ENCODE results near the gene AKAP6.

AKAP6 gene

DNA sequence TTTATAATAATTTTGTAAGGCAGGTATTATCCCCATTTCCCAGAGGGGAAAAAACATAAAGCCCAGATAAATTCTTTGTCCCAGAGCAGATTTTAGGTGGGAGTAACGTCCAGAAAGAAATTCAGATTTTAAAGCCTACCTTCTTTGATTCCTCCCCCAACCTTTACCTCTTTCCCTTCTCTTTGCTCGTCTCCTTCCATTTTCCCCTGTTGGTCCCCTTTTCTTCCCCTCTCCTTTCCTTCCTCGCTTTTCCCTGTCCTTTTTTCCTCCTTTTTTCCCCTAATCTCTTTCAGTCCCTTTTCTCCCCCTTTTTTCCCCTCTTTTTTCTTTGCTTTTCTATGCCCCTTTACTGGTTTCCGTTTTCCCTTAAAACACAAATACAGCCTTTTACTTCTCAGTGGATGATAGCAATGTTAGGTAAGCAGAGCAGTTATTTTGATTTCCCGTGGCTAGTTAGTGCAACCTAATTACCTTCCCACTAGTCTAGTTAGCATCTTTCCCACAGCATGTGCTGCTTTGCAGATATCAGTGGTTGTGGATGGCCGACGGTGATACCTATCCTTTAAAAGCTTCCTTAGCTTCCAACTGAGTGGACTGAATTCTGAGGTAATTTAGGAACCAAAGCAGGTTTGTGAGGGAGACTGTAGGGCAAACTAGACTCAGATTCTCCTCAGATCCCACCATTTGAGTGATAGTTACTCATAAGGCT lies 10.9 kb upstream of the AKAP6 start:
- TF ChIP-seq, protein P1, sequence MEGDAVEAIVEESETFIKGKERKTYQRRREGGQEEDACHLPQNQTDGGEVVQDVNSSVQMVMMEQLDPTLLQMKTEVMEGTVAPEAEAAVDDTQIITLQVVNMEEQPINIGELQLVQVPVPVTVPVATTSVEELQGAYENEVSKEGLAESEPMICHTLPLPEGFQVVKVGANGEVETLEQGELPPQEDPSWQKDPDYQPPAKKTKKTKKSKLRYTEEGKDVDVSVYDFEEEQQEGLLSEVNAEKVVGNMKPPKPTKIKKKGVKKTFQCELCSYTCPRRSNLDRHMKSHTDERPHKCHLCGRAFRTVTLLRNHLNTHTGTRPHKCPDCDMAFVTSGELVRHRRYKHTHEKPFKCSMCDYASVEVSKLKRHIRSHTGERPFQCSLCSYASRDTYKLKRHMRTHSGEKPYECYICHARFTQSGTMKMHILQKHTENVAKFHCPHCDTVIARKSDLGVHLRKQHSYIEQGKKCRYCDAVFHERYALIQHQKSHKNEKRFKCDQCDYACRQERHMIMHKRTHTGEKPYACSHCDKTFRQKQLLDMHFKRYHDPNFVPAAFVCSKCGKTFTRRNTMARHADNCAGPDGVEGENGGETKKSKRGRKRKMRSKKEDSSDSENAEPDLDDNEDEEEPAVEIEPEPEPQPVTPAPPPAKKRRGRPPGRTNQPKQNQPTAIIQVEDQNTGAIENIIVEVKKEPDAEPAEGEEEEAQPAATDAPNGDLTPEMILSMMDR (IDR thresholded peaks at IDR 0.05; ENCODE audit: low read depth, low read length): no peak
- no peak overlapping the region for H3K4me3 ChIP-seq (ENCODE audit: low read depth, low read length)

DNA sequence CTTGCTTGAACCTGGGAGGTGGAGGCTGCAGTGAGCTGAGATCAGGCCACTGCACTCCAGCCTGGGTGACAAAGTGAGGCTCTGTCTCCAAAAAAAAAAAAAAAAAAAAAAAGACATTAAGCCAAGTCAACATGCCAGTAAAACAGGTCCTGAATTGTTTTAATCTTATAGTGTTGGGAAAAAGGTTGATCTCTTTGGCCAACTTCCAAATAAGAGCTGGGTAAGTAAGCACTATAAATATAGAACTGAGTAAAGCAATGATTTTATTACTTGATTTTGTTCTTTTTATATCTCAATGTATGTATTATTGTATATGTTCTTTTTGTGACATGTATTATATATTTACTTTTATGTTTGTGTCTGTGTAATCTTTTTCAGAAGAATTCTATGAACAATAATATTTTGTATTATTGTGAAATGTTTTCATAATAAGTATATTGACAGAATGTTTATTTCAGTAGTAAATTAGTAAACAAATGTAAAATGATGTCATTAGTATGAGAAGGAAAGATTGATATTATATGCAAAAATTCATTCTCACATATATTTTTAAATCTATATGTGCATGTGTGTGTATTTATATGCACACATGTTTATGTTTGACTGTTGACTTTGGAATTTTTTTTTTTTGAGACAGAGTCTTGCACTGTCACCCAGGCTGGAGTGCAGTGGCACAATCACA lies 9.6 kb upstream of the AKAP6 start:
- no peak overlapping the region for H3K4me3 ChIP-seq (ENCODE audit: low read depth, low read length)
- TF ChIP-seq, protein P1 (IDR thresholded peaks at IDR 0.05; ENCODE audit: low read depth, low read length): no peak

DNA sequence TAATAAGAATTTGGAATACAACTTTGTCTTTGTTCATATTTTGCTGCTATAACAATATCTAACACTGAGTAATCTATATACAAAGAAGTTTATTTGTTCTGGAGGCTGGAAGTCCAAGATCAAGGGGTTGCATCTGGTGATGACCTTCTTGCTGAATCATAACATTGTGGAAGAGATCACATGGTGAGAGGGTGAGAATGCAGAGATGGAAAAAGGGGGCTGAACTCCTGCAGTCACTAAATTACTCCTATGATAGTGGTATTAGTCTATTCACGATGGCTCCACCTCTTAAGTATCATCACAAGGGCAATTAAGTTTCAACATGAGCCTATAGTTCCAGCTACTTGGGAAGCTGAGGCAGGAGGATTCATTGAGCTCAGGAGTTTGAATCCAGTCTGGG lies 4.5 kb upstream of the AKAP6 start:
- no peak overlapping the region for H3K4me3 ChIP-seq (ENCODE audit: low read depth, low read length)
- TF ChIP-seq, protein P1 (IDR thresholded peaks at IDR 0.05; ENCODE audit: low read depth, low read length): no peak

GRCh38 chr14:32327255-32327961 lies 1.7 kb upstream of the AKAP6 start:
- H3K4me3 ChIP-seq (ENCODE audit: low read depth, low read length): no peak overlapping the region
- TF ChIP-seq, protein P1 (IDR thresholded peaks at IDR 0.05; ENCODE audit: low read depth, low read length): no peak

DNA sequence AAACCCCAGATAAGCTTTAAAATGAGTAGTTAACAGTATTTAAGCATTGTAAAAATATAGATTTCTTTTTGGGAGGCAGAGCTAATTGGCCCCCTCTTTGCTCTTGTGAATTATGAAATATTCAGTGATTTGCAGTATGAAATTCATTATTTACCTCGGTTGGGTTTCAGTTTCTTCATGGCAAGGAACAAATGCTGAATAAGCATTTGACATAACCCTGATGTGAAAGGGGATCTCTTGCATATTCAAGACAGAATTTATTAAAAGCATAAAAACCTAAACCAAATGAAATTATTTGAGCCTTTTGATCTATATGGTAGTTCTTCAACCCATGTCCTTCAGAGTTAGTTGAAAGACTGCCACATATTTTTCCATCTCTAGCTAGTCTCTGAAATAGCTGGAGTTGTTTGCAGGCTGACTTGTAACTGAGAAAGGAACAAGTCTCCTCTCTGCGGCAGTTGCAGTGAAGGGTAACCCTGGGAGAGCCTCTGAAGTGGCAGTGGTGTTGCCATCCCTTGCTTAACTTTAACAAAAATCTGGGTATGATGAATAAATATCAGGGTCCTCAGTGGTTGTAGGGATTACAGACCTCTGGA lies 690 bp downstream of the AKAP6 start:
- no peak overlapping the region for H3K4me3 ChIP-seq (ENCODE audit: low read depth, low read length)
- TF ChIP-seq, protein P1 (IDR thresholded peaks at IDR 0.05; ENCODE audit: low read depth, low read length): no peak

- TF ChIP-seq, protein P1 (IDR thresholded peaks at IDR 0.05; ENCODE audit: low read depth, low read length): no peak
- no peak overlapping the region for H3K4me3 ChIP-seq (ENCODE audit: low read depth, low read length)
Observed at GRCh38 chr14:32330351-32331111, 1.4 kb downstream of the AKAP6 start.
